NCI-H2107 treated with DMSO at 0.1 percent for 48 hours (cell line): ENCODE results near the gene FKBP8.
"Not testable (repeated sequence)": the region's sequence is repeated elsewhere in the genome, so short reads cannot be mapped to it uniquely, and the experiment has no call there.

Experiments
- DNase-seq: peaks from one replicate; lab custom pipeline; 2025; ENCODE audit not compliant: unreplicated experiment; lab: John Stamatoyannopoulos, UW

FKBP8 gene

GRCh38 chr19:18559685-18560084, 16.3 kb upstream of the FKBP8 start:
- no peak for DNase-seq

GRCh38 chr19:18558604-18559003, 15.2 kb upstream of the FKBP8 start:
- no peak for DNase-seq

GRCh38 chr19:18558202-18558555, 14.8 kb upstream of the FKBP8 start:
- DNase-seq: no peak

- peak; percentile 94 for DNase-seq
These were observed 14.2 kb upstream of the FKBP8 start, which contains the start of gene KXD1 for GRCh38 chr19:18557411-18558201. TSS of gene KXD1 (plus strand) at chr19:18557870. CDS start at chr19:18562057, 4,187 bp downstream.

GRCh38 chr19:18551631-18552030, 8.3 kb upstream of the FKBP8 start:
- DNase-seq: no peak

- no peak for DNase-seq
These were observed 572 bp upstream of the FKBP8 start for GRCh38 chr19:18543814-18544475.

- DNase-seq: no peak
These were observed 1.1 kb downstream of the FKBP8 start for GRCh38 chr19:18541992-18542940.

GRCh38 chr19:18541258-18541991, 1.9 kb downstream of the FKBP8 start:
- no peak for DNase-seq

- not testable (repeated sequence) for DNase-seq
These were observed 3.2 kb downstream of the FKBP8 start for GRCh38 chr19:18540200-18540599.

GRCh38 chr19:18539372-18539771, 4.0 kb downstream of the FKBP8 start:
- DNase-seq: no peak

GRCh38 chr19:18538115-18538514, 5.3 kb downstream of the FKBP8 start:
- DNase-seq: no peak

GRCh38 chr19:18537431-18537830, 5.9 kb downstream of the FKBP8 start:
- DNase-seq: no peak

GRCh38 chr19:18536475-18536874, 6.9 kb downstream of the FKBP8 start:
- no peak for DNase-seq

GRCh38 chr19:18533058-18533457, 10.3 kb downstream of the FKBP8 start:
- no peak for DNase-seq

GRCh38 chr19:18532168-18532890, 11.0 kb downstream of the FKBP8 start:
- DNase-seq: no peak

GRCh38 chr19:18531485-18531884, 11.9 kb downstream of the FKBP8 start:
- no peak for DNase-seq

- no peak for DNase-seq
These were observed 13.6 kb downstream of the FKBP8 start for GRCh38 chr19:18529782-18530181.

GRCh38 chr19:18526316-18526715, 17.1 kb downstream of the FKBP8 start:
- DNase-seq: no peak

GRCh38 chr19:18523841-18524240, 19.5 kb downstream of the FKBP8 start:
- no peak for DNase-seq

- DNase-seq: not testable (repeated sequence)
These were observed 20.4 kb downstream of the FKBP8 start for GRCh38 chr19:18522862-18523440.
